A673 (cell line): ENCODE measurements around the gene LRP1B. TPM values are rescaled to one million over a fixed set of nuclear protein-coding genes. Genes with fewer than 3 reads are reported as not detected.

Experiments
- BruUV-seq: library from RNA; stranded (reverse); fragments of 400-500 nt; replicated peaks from 2 replicates; lab custom pipeline; 2021; lab: Mats Ljungman, UMichigan
- CTCF ChIA-PET: fragments of 300-600 bp; sonication (Branson Sonifier 250); formaldehyde crosslinking; loops from one replicate; lab custom pipeline; 2022; ENCODE audit warnings: antibody characterized with exemption; lab: Charles Lee
- POLR2A ChIA-PET: fragments of 300-600 bp; sonication (Branson Sonifier 250); formaldehyde crosslinking; loops from one replicate; lab custom pipeline; 2022; ENCODE audit warnings: antibody characterized with exemption; ENCODE audit not compliant: low non-redundant PET; lab: Charles Lee
- DNase-seq: peaks from one replicate; pipeline ENCODE4 v3.0.0-alpha.2; 2015; ENCODE audit warnings: low spot score
- H3K27ac ChIP-seq: fragments of 200-600 bp; sonication (generic); 2 replicates; pipeline ENCODE4 v1.5.1; 2016; ENCODE audit warnings: mixed run types, low read depth, mild to moderate bottlenecking, mixed read lengths, antibody characterized with exemption, low read length; ENCODE audit not compliant: poor library complexity, severe bottlenecking
- H3K27me3 ChIP-seq: fragments of 200-600 bp; sonication (generic); replicated peaks from 2 replicates; pipeline ENCODE4 v1.6.1; 2017; ENCODE audit warnings: mixed run types, low read depth, mild to moderate bottlenecking, mixed read lengths, antibody characterized with exemption, low read length; ENCODE audit not compliant: insufficient read depth, poor library complexity
- H3K36me3 ChIP-seq: fragments of 200-600 bp; sonication (generic); 2 replicates; pipeline ENCODE4 v1.6.1; 2016; ENCODE audit warnings: mixed run types, mild to moderate bottlenecking, mixed read lengths, antibody characterized with exemption, low read length; ENCODE audit not compliant: insufficient read depth, poor library complexity, severe bottlenecking
- H3K4me1 ChIP-seq: fragments of 200-600 bp; sonication (generic); 2 replicates; pipeline ENCODE4 v1.6.1; 2017; ENCODE audit warnings: mixed run types, mild to moderate bottlenecking, mixed read lengths, antibody characterized with exemption, low read length; ENCODE audit not compliant: insufficient read depth, poor library complexity, severe bottlenecking
- H3K4me3 ChIP-seq: fragments of 200-600 bp; sonication (generic); 2 replicates; pipeline ENCODE4 v1.5.1; 2016; ENCODE audit warnings: low read depth, mixed run types, mild to moderate bottlenecking, mixed read lengths, low read length; ENCODE audit not compliant: poor library complexity, severe bottlenecking
- H3K9me3 ChIP-seq: fragments of 200-600 bp; sonication (generic); 2 replicates; pipeline ENCODE4 v1.6.1; 2016; ENCODE audit warnings: mixed run types, low read depth, mild to moderate bottlenecking, mixed read lengths, antibody characterized with exemption, low read length; ENCODE audit not compliant: poor library complexity, severe bottlenecking
- CTCF ChIP-seq: fragments of 300-800, 200-600 bp; sonication (generic); conservative IDR thresholded peaks from 2 replicates; pipeline ENCODE4 v1.5.1; 2017; ENCODE audit warnings: low read depth, mild to moderate bottlenecking, antibody characterized with exemption, low read length, moderate library complexity, mixed read lengths
- EZH2 ChIP-seq: fragments of 200-600 bp; sonication (generic); IDR thresholded peaks from 2 replicates; pipeline ENCODE4 v1.6.1; 2017; ENCODE audit warnings: borderline replicate concordance, low read depth, mild to moderate bottlenecking, mixed read lengths, antibody characterized with exemption, low read length; ENCODE audit not compliant: poor library complexity, severe bottlenecking
- intact Hi-C: fragments of 100-400 bp; cut with micrococcal nuclease; formaldehyde crosslinking; loops from one replicate; pipeline ENCODE4 v1.10.0; 2022; ENCODE audit not compliant: unreplicated experiment
- total RNA-seq: library from RNA; stranded (reverse); gene quantifications from 2 replicates; pipeline ENCODE4 v1.2.3, GENCODE V29; 2021

LRP1B gene
- total RNA-seq, 1 experiment from 2014 or later = 9.9 TPM

- intact Hi-C loops = no loop called here
- no TSS peak for BruUV-seq
Observed at GRCh38 chr2:141595316-141595920, 535.4 kb downstream of the LRP1B start.

GRCh38 chr2:141591787-141592186 lies 539.0 kb downstream of the LRP1B start:
- DNase-seq = no peak
- no peaks in the 10 kb centered on the region for H3K36me3 ChIP-seq
- no peak overlapping the region for H3K4me3 ChIP-seq
- peaks cover 5% of the 10 kb centered on the region for H3K4me1 ChIP-seq
- TF ChIP-seq CTCF (no peak), EZH2 (no peak)
- no TSS peak for BruUV-seq
- POLR2A ChIA-PET = no interaction called here
- no peaks in the 10 kb centered on the region for H3K27me3 ChIP-seq
- peaks cover 3% of the 10 kb centered on the region for H3K9me3 ChIP-seq
- CTCF ChIA-PET = no interaction called here
- no peak overlapping the region for H3K27ac ChIP-seq
- intact Hi-C loops = no loop called here

More at GRCh38 chr2:141595316-141595920, 535.4 kb downstream of the LRP1B start:
- peaks cover 4% of the 10 kb centered on the region for H3K4me1 ChIP-seq
- POLR2A ChIA-PET = no interaction called here
- no peaks in the 10 kb centered on the region for H3K36me3 ChIP-seq
- no peak overlapping the region for H3K27ac ChIP-seq
- TF ChIP-seq EZH2 (no peak), CTCF (no peak)
- DNase-seq = no peak
- H3K9me3 ChIP-seq = peaks cover 3% of the 10 kb centered on the region
- CTCF ChIA-PET = no interaction called here
- H3K4me3 ChIP-seq = no peak overlapping the region
- H3K27me3 ChIP-seq = no peaks in the 10 kb centered on the region

- TF ChIP-seq CTCF (no peak), EZH2 (no peak)
- no TSS peak for BruUV-seq
- H3K4me1 ChIP-seq = peaks cover 5% of the 10 kb centered on the region
- DNase-seq = no peak
- no peaks in the 10 kb centered on the region for H3K36me3 ChIP-seq
- H3K4me3 ChIP-seq = no peak overlapping the region
- ChIA-PET CTCF (interaction anchor here (1.2 kb wide), 1 partner anchor 36 kb away, joined by 3 read pairs; no protein-coding TSS in a partner anchor), POLR2A (no interaction called here)
- intact Hi-C loops = no loop called here
- peaks cover 3% of the 10 kb centered on the region for H3K9me3 ChIP-seq
- no peak overlapping the region for H3K27ac ChIP-seq
- no peaks in the 10 kb centered on the region for H3K27me3 ChIP-seq
Observed at GRCh38 chr2:141590620-141591019, 540.2 kb downstream of the LRP1B start.
